Transverse colon (tissue), 4 donors: ENCODE data around the gene ADPRHL1. TPM values are rescaled to one million over a fixed set of nuclear protein-coding genes. Genes with fewer than 3 reads are reported as not detected.

Experiments used
- DNase-seq: peaks from one replicate; pipeline ENCODE4 v3.0.0-alpha.2; 2019
- H3K27ac ChIP-seq, 4 donors: fragments of 200-600 bp; sonication (generic); 2 replicates each; pipeline ENCODE4 v1.5.1; 2016 to 2018; ENCODE audit warnings: inconsistent platforms in 4 of 4
- H3K27me3 ChIP-seq: fragments of 200-600 bp; sonication (generic); 2 replicates; pipeline ENCODE4 v1.5.1; 2017; ENCODE audit warnings: inconsistent platforms
- H3K36me3 ChIP-seq, 4 donors: fragments of 200-600 bp; sonication (generic); 2 replicates each; pipeline ENCODE4 v1.5.1; 2017 to 2019; ENCODE audit warnings: inconsistent platforms in 4 of 4
- H3K4me1 ChIP-seq, 4 donors: fragments of 200-600 bp; sonication (generic); 2 replicates each; pipeline ENCODE4 v1.5.1; 2017 to 2020; ENCODE audit warnings: inconsistent platforms in 4 of 4
- H3K4me3 ChIP-seq, 4 donors: fragments of 200-600 bp; sonication (generic); 1 replicate in 1 of 4; 2 replicates in 3 of 4; pipeline versions ENCODE4 v1.5.1 to v1.6.1; 2017 to 2019; ENCODE audit warnings: inconsistent platforms in 4 of 4
- H3K9me3 ChIP-seq, 2 donors: fragments of 200-600 bp; sonication (generic); 2 replicates each; pipeline ENCODE4 v1.5.1; 2017 to 2019; ENCODE audit warnings: inconsistent platforms in 2 of 2
- EP300 ChIP-seq: sonication (generic); formaldehyde crosslinking; IDR thresholded peaks from one replicate; pipeline ENCODE4 v1.6.1; 2017; ENCODE audit warnings: antibody characterized with exemption, low read depth
- POLR2A ChIP-seq: fragments of 450-650 bp; IDR thresholded peaks from one replicate; pipeline ENCODE4 v1.6.1; 2016; ENCODE audit warnings: antibody characterized with exemption, mild to moderate bottlenecking, moderate library complexity
- POLR2AphosphoS5 ChIP-seq, 3 donors: sonication (generic); formaldehyde crosslinking; IDR thresholded peaks; one replicate each; pipeline ENCODE4 v1.6.1; 2016; ENCODE audit warnings: antibody characterized with exemption in 3 of 3
- WGBS, 2 donors: methylation state at CpG; one replicate each; pipeline ENCODE4 v1.1.5; 2018; ENCODE audit warnings: low coverage in 1 of 2; 5-methylcytosine and 5-hydroxymethylcytosine counted together
- in situ Hi-C, 4 donors: fragments of 200-750 bp; cut with MboI; loops; one replicate each; pipeline versions ENCODE4 v1.15.0 to v1.15.1; 2017; ENCODE audit warnings: low sequenced_read_pairs in 3 of 4, low pct_ligation_motif_present in 1 of 4, low pct_unique_long_range_greater_than_20kb in 1 of 4
- intact Hi-C: fragments of 100-400 bp; cut with DNase I; formaldehyde crosslinking; loops from one replicate; pipeline ENCODE4 v1.15.1; 2023; ENCODE audit warnings: low total_unique reads
- total RNA-seq, 4 donors: library from RNA; depleted of rRNA; stranded (reverse); fragments of >200 nt; gene quantifications; one replicate each; pipeline ENCODE4 v1.1.0, GENCODE V29; 2016
- TF ChIP-seq, protein P1 (sequence below), 5 experiments: fragments of 200-600 bp in 3 of 5; fragments of 450-650 bp in 2 of 5; sonication (generic) in 3 of 5; IDR thresholded peaks; 1 replicate in 2 of 5; 2 replicates in 3 of 5; pipeline ENCODE4 v1.5.1; 2016 to 2017; ENCODE audit warnings: antibody characterized with exemption in 5 of 5, inconsistent platforms in 3 of 5, mild to moderate bottlenecking in 2 of 5, moderate library complexity in 1 of 5

The ADPRHL1 gene
- total RNA-seq, 4 donors from 2014 or later, result 4.1 to 10.2 (median 5.9) TPM

DNA sequence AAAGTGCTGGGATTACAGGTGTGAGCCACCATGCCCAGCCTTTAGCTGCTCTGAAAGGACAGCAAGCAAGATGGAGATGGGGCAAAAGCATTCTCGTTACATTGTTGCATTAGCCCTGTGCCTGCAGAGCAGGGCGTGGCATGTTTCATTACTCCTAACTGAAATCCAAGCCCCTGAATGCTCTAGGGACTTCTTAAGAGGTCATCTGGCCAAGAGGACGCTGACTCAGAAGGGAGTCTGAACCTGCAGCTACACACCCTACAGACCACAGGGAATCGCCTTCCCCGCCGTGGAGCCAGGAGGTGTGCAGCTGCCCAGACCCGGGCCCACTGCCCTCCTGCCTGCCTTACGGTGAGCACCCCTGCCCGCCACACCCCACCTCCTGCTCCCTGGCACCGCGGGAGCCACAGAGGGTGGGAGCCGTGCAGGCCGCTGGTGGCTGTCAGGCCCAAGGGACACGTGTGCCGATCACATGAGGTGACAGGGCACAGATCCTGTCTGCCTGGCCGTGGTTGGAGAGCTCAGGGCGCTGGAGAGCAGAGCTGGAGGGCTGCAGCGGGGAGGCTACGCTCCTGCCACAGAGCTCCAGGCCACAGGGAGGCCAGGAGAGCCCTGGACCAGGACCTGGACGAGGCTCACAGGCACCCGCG lies 27.2 kb downstream of the ADPRHL1 start:
- peaks cover 0 to 18% (median 3%) of the 10 kb centered on the region in 4 donors for H3K4me1 ChIP-seq
- 88 to 100% methylated on average over 1 to 22 of the region's 22 CpGs for WGBS, 2 donors
- intact Hi-C loops (no loop called here), in situ Hi-C loops (no loop called here)
- no peak overlapping the region for H3K27ac ChIP-seq
- H3K9me3 ChIP-seq, result no peaks in the 10 kb centered on the region
- TF ChIP-seq, protein P1, sequence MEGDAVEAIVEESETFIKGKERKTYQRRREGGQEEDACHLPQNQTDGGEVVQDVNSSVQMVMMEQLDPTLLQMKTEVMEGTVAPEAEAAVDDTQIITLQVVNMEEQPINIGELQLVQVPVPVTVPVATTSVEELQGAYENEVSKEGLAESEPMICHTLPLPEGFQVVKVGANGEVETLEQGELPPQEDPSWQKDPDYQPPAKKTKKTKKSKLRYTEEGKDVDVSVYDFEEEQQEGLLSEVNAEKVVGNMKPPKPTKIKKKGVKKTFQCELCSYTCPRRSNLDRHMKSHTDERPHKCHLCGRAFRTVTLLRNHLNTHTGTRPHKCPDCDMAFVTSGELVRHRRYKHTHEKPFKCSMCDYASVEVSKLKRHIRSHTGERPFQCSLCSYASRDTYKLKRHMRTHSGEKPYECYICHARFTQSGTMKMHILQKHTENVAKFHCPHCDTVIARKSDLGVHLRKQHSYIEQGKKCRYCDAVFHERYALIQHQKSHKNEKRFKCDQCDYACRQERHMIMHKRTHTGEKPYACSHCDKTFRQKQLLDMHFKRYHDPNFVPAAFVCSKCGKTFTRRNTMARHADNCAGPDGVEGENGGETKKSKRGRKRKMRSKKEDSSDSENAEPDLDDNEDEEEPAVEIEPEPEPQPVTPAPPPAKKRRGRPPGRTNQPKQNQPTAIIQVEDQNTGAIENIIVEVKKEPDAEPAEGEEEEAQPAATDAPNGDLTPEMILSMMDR (IDR thresholded peaks at IDR 0.05), result no peak
- TF ChIP-seq POLR2A, result no peak
- TF ChIP-seq EP300, result no peak
- TF ChIP-seq POLR2AphosphoS5 (IDR thresholded peaks at IDR 0.05), result no peak
- no peak for DNase-seq
- H3K27me3 ChIP-seq, result no peaks in the 10 kb centered on the region
- H3K4me3 ChIP-seq, result no peak overlapping the region
- H3K36me3 ChIP-seq, result no peaks in the 10 kb centered on the region

DNA sequence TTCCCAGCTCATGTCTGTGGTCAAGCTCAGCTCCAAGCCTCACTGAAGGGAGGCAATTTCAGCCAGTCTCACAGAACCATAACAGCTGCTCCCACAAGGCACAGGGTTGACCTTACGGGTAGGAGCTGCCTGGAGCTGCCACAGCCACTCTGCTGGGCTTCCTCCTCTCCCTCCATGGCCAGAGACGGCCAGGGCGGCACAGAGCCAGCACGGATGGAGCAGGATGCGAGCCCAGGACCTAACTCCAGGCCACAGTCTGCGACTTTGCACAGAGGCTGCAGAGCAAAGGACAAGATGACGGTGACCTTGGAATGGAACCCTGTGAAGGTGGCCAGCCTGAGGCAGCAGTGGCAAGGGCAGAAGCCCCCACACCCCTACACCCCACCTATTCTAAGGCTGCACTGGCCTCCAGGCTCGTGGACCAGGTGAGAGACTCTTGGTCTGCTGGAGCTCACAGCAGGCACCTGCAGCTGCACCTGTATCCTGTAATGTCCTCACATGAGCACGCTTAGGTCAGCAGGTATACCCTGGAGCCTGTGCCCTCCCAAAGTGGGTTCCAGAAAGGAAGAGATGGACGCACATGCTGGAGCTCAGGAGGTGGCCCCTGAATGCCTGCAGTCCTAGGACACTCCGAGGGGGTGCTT lies 29.6 kb downstream of the ADPRHL1 start:
- intact Hi-C loops (no loop called here), in situ Hi-C loops (no loop called here)
- no peak for DNase-seq
- Histone ChIP-seq H3K36me3 (no peaks in the 10 kb centered on the region), H3K4me3 (no peak overlapping the region), H3K4me1 (peaks cover 0 to 23% (median 3%) of the 10 kb centered on the region in 4 donors), H3K27ac (no peak overlapping the region), H3K9me3 (no peaks in the 10 kb centered on the region), H3K27me3 (peaks cover 5% of the 10 kb centered on the region)
- WGBS, 2 donors, result 77% methylated on average over 11 of the region's 11 CpGs; no CpG with 5 or more reads in 1 of the 2 donors
- TF ChIP-seq, protein P1 (IDR thresholded peaks at IDR 0.05), result no peak
- TF ChIP-seq POLR2AphosphoS5 (IDR thresholded peaks at IDR 0.05) (no peak), EP300 (no peak), POLR2A (no peak)

DNA sequence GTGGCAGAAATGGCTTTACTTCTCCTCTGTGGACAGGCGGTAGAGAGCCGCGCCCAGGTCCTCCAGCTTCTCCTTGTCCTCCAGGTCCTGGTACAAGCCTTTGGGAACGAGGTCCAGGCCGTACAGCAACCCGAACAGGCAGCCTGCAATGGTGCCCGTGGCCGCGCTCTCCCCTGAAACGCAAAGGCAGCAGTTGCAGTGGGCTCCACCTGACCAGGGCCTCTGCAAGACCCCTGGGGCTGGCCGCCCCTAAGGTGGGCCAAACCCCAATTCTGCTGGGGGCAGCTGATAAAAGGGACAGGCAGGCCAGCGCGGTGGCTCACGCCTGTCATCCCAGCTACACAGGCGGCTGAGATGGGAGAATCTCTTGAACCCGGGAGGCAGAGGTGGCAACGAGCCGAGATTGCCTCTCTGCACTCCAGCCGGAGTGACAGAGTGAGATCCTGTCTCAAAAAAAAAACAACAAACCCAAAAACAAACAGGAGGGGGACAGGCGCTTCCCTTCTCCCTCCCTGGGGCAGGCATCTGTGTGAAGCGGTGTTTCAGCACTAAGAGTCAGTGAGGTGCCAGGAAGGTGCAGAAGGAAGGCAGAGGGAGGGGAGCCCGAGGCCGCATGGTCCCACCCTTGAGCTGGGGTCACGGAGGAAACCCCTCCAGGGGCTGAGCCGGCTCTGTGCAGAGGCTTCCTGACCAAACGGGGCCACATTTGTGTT lies 30.3 kb downstream of the ADPRHL1 start:
- H3K9me3 ChIP-seq, result no peaks in the 10 kb centered on the region
- H3K36me3 ChIP-seq, result no peaks in the 10 kb centered on the region
- peaks cover 12% of the 10 kb centered on the region for H3K27me3 ChIP-seq
- no peak overlapping the region for H3K4me3 ChIP-seq
- no peak for TF ChIP-seq POLR2AphosphoS5 (IDR thresholded peaks at IDR 0.05)
- no peak for TF ChIP-seq POLR2A
- TF ChIP-seq, protein P1 (IDR thresholded peaks at IDR 0.05), result no peak
- TF ChIP-seq EP300, result no peak
- intact Hi-C loops, result no loop called here
- 79 to 84% methylated on average over 5 to 26 of the region's 26 CpGs for WGBS, 2 donors
- H3K27ac ChIP-seq, result peak overlapping the region in 3 of 4 donors; percentile 63 to 65 (median 65)
- peaks cover 0 to 23% (median 3%) of the 10 kb centered on the region in 4 donors for H3K4me1 ChIP-seq
- in situ Hi-C loops, result no loop called here
- DNase-seq, result no peak

DNA sequence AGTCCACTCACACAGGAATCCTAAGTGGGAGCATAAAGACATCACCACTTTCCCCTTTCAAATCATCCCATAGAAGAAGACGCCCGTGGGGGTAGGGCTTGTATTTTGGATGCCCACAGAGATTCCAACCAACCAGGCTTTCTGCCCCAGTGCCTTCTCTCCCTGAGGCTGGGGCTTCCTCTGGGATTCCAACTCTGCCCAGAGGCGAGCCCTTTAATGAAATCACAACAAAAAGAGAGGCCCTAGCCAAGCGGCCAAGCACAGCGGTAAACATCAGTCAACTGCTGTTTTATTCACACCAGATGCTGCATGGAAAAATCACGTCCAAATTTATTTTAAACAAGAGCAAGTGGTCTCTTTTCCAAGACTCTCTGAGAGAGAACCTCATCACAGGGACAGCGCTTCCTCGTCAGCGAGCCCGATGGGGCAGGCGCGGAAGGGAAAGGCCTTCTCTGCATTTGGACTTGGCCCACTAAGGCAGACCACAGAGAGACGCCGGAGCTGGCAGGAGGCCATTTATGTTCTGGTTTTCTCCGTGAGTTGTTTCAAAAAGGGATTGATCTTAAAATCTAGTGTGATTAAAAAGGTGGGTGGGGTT lies 31.5 kb downstream of the ADPRHL1 start:
- 54 to 70% methylated on average over 6 to 15 of the region's 15 CpGs for WGBS, 2 donors
- peak overlapping the region; percentile 63 to 65 (median 64) for H3K27ac ChIP-seq

More for the DNA sequence above, 31.5 kb downstream of the ADPRHL1 start:
- intact Hi-C loops, result no loop called here
- TF ChIP-seq POLR2AphosphoS5 (IDR thresholded peaks at IDR 0.05), result no peak
- TF ChIP-seq POLR2A, result no peak
- TF ChIP-seq, protein P1 (IDR thresholded peaks at IDR 0.05), result no peak
- TF ChIP-seq EP300, result no peak
- H3K9me3 ChIP-seq, result no peaks in the 10 kb centered on the region
- in situ Hi-C loops, result no loop called here
- no peak overlapping the region for H3K4me3 ChIP-seq
- H3K36me3 ChIP-seq, result no peaks in the 10 kb centered on the region
- H3K4me1 ChIP-seq, result peaks cover 0 to 23% (median 3%) of the 10 kb centered on the region in 4 donors
- peaks cover 19% of the 10 kb centered on the region for H3K27me3 ChIP-seq
- DNase-seq, result no peak
